ENCODE measurements around the gene ODC1.

GRCh38 chr2:10414591-10414990, 33.5 kb downstream of the ODC1 start:
- TF ChIP-seq CTCF (IDR thresholded peaks at IDR 0.05 in 2 of 3, conservative IDR thresholded peaks at IDR 0.05 in 1 of 3; ENCODE audit: borderline replicate concordance in 1 of 3, insufficient read depth in 1 of 3, low read depth in 2 of 3, low read length in 2 of 3) (no peak), ZBTB33 (IDR thresholded peaks at IDR 0.05; ENCODE audit: extremely low read depth, insufficient replicate concordance, low read length) (no peak), JUND (IDR thresholded peaks at IDR 0.05) (no peak), POLR2A (IDR thresholded peaks at IDR 0.05; ENCODE audit: borderline replicate concordance, extremely low read depth, insufficient read depth, insufficient read length) (no peak), ZFX (IDR thresholded peaks at IDR 0.05) (no peak), SP1 (IDR thresholded peaks at IDR 0.05; ENCODE audit: low read depth) (no peak), REST (IDR thresholded peaks at IDR 0.05; ENCODE audit: low read depth) (no peak)
